ENCODE measurements around the gene DNAH12. TPM values are rescaled to one million over a fixed set of nuclear protein-coding genes. Genes with fewer than 3 reads are reported as not detected.

The DNAH12 gene
- total and polyA plus RNA-seq, 10 of the 15 experiments (the other 5 are each of a cell fraction or from before 2014, with no cell fraction given): under 0.01 to 0.35 (median 0.08) TPM

- TF ChIP-seq KAT2A (conservative IDR thresholded peaks at IDR 0.05; ENCODE audit: control insufficient read depth, low read depth, low read length): no peak
- TF ChIP-seq, protein P1, sequence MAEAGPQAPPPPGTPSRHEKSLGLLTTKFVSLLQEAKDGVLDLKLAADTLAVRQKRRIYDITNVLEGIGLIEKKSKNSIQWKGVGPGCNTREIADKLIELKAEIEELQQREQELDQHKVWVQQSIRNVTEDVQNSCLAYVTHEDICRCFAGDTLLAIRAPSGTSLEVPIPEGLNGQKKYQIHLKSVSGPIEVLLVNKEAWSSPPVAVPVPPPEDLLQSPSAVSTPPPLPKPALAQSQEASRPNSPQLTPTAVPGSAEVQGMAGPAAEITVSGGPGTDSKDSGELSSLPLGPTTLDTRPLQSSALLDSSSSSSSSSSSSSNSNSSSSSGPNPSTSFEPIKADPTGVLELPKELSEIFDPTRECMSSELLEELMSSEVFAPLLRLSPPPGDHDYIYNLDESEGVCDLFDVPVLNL (IDR thresholded peaks at IDR 0.05; ENCODE audit: low read depth, low read length): no peak
- TF ChIP-seq CUX1 (IDR thresholded peaks at IDR 0.05; ENCODE audit: insufficient replicate concordance, low read depth, low read length): no peak
- TF ChIP-seq TCF7 (IDR thresholded peaks at IDR 0.05; ENCODE audit: borderline replicate concordance): no peak
- TF ChIP-seq NKRF (conservative IDR thresholded peaks at IDR 0.05): no peak
- TF ChIP-seq YY1 (IDR thresholded peaks at IDR 0.05; ENCODE audit: low read depth, low read length): peak; percentile 57; the same call in 1 of the 2 replicates
- no peak for TF ChIP-seq JUNB (IDR thresholded peaks at IDR 0.05)
- 0 out of 2 replicates have a peak, but pooled peaks have one; percentile 49 for TF ChIP-seq HDGF (IDR thresholded peaks at IDR 0.05)
- no peak for TF ChIP-seq MYB (IDR thresholded peaks at IDR 0.05; ENCODE audit: borderline replicate concordance, low read depth, low read length)
- TF ChIP-seq, protein P2, sequence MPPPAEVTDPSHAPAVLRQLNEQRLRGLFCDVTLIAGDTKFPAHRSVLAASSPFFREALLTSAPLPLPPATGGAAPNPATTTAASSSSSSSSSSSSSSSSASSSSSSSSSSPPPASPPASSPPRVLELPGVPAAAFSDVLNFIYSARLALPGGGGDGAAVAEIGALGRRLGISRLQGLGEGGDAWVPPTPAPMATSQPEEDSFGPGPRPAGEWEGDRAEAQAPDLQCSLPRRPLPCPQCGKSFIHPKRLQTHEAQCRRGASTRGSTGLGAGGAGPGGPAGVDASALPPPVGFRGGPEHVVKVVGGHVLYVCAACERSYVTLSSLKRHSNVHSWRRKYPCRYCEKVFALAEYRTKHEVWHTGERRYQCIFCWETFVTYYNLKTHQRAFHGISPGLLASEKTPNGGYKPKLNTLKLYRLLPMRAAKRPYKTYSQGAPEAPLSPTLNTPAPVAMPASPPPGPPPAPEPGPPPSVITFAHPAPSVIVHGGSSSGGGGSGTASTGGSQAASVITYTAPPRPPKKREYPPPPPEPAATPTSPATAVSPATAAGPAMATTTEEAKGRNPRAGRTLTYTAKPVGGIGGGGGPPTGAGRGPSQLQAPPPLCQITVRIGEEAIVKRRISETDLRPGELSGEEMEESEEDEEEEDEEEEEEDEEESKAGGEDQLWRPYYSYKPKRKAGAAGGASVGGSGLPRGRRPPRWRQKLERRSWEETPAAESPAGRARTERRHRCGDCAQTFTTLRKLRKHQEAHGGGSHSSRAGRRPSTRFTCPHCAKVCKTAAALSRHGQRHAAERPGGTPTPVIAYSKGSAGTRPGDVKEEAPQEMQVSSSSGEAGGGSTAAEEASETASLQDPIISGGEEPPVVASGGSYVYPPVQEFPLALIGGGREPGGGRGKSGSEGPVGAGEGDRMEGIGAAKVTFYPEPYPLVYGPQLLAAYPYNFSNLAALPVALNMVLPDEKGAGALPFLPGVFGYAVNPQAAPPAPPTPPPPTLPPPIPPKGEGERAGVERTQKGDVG (CRISPR knock-in tag; IDR thresholded peaks at IDR 0.05): no peak
- TF ChIP-seq EED (IDR thresholded peaks at IDR 0.05; ENCODE audit: low read depth): no peak
- TF ChIP-seq, protein P3, sequence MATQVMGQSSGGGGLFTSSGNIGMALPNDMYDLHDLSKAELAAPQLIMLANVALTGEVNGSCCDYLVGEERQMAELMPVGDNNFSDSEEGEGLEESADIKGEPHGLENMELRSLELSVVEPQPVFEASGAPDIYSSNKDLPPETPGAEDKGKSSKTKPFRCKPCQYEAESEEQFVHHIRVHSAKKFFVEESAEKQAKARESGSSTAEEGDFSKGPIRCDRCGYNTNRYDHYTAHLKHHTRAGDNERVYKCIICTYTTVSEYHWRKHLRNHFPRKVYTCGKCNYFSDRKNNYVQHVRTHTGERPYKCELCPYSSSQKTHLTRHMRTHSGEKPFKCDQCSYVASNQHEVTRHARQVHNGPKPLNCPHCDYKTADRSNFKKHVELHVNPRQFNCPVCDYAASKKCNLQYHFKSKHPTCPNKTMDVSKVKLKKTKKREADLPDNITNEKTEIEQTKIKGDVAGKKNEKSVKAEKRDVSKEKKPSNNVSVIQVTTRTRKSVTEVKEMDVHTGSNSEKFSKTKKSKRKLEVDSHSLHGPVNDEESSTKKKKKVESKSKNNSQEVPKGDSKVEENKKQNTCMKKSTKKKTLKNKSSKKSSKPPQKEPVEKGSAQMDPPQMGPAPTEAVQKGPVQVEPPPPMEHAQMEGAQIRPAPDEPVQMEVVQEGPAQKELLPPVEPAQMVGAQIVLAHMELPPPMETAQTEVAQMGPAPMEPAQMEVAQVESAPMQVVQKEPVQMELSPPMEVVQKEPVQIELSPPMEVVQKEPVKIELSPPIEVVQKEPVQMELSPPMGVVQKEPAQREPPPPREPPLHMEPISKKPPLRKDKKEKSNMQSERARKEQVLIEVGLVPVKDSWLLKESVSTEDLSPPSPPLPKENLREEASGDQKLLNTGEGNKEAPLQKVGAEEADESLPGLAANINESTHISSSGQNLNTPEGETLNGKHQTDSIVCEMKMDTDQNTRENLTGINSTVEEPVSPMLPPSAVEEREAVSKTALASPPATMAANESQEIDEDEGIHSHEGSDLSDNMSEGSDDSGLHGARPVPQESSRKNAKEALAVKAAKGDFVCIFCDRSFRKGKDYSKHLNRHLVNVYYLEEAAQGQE (IDR thresholded peaks at IDR 0.05; ENCODE audit: low read depth, low read length): no peak
- peak; percentile 94 for TF ChIP-seq RAD21 (IDR thresholded peaks at IDR 0.05; ENCODE audit: insufficient read depth, low read depth, low read length)
These were observed 146.7 kb downstream of the DNAH12 start (continued) for GRCh38 chr3:57397175-57398026.
